Esophagus squamous epithelium (tissue), 5 donors: ENCODE data around the gene SCAF11. TPM values are rescaled to one million over a fixed set of nuclear protein-coding genes. Genes with fewer than 3 reads are reported as not detected.

Source experiments
- DNase-seq: peaks from one replicate; lab custom pipeline; 2025; lab: John Stamatoyannopoulos, UW
- H3K27ac ChIP-seq, 4 donors: fragments of 200-600 bp; sonication (generic); one replicate each; pipeline ENCODE4 v1.5.1; 2016 to 2019; ENCODE audit warnings: mild to moderate bottlenecking in 1 of 4
- H3K27me3 ChIP-seq, 4 donors: fragments of 200-600 bp; sonication (generic); 1 replicate in 3 of 4; 2 replicates in 1 of 4; pipeline versions ENCODE4 v1.5.1 to v1.6.0; 2017 to 2021; ENCODE audit warnings: antibody characterized with exemption in 1 of 4
- H3K36me3 ChIP-seq, 3 donors: fragments of 200-600 bp; sonication (generic); one replicate each; pipeline ENCODE4 v1.5.1; 2016 to 2019
- H3K4me1 ChIP-seq, 3 donors: fragments of 200-600 bp; sonication (generic); one replicate each; pipeline ENCODE4 v1.5.1; 2017 to 2019
- H3K4me3 ChIP-seq, 4 donors: fragments of 200-600 bp; sonication (generic); 1 replicate in 3 of 4; 2 replicates in 1 of 4; pipeline ENCODE4 v1.5.1; 2016 to 2019; ENCODE audit warnings: mild to moderate bottlenecking in 2 of 4, moderate library complexity in 1 of 4
- H3K9me3 ChIP-seq, 3 donors: fragments of 200-600 bp; sonication (generic); one replicate each; pipeline ENCODE4 v1.5.1; 2016 to 2019
- POLR2A ChIP-seq, 4 donors: fragments of 450-650 bp; IDR thresholded peaks; one replicate each; pipeline ENCODE4 v1.6.1; 2017; ENCODE audit warnings: antibody characterized with exemption in 4 of 4, mild to moderate bottlenecking in 4 of 4, moderate library complexity in 3 of 4
- WGBS, 2 donors: methylation state at CpG; one replicate each; pipeline ENCODE4 v1.1.5; 2018; 5-methylcytosine and 5-hydroxymethylcytosine counted together
- intact Hi-C: fragments of 100-400 bp; cut with DNase I; formaldehyde crosslinking; loops from one replicate; pipeline ENCODE4 v1.15.0; 2022
- total RNA-seq, 4 donors: library from RNA; depleted of rRNA; stranded (reverse); fragments of >200 nt; gene quantifications; one replicate each; pipeline ENCODE4 v1.1.0, GENCODE V29; 2016
- TF ChIP-seq, protein P1 (sequence below), 6 experiments: fragments of 450-650 bp in 4 of 6; fragments of 200-600 bp in 2 of 6; sonication (generic) in 2 of 6; IDR thresholded peaks; one replicate each; pipeline ENCODE4 v1.5.1; 2016 to 2019; ENCODE audit warnings: antibody characterized with exemption in 6 of 6, mild to moderate bottlenecking in 4 of 6, moderate library complexity in 4 of 6
- donor health status: DM: yes; HTN: yes; CAD: no.

The SCAF11 gene
- total RNA-seq, 4 donors from 2014 or later = 65.9 to 123 (median 101) TPM

DNA sequence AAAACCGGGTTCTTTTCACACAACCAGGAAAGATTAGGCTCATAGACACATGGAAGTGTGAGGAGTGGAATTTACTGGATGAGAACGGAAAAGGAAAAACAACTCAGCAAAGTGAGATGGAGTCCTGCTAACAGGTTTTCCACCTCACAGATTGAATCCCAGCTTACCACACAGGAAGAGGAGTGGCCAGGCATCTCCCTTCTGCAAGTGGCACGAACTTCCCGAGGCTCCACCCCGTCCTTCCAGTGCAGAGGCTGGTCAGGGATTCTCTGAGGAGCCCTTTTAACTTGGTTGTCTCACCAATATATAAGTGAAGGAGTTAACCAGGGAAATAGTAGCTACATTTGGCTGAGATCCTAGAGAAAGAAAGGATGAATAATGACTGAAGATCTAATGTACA is 102.8 kb downstream of the SCAF11 start:
- no peak for DNase-seq
- Histone ChIP-seq H3K4me3 (no peak overlapping the region), H3K36me3 (peaks cover 5 to 60% (median 10%) of the 10 kb centered on the region in 3 donors), H3K9me3 (no peaks in the 10 kb centered on the region), H3K4me1 (no peaks in the 10 kb centered on the region), H3K27ac (no peak overlapping the region), H3K27me3 (no peaks in the 10 kb centered on the region)
- intact Hi-C loops = no loop called here
- no peak for TF ChIP-seq POLR2A (IDR thresholded peaks at IDR 0.05)
- TF ChIP-seq, protein P1, sequence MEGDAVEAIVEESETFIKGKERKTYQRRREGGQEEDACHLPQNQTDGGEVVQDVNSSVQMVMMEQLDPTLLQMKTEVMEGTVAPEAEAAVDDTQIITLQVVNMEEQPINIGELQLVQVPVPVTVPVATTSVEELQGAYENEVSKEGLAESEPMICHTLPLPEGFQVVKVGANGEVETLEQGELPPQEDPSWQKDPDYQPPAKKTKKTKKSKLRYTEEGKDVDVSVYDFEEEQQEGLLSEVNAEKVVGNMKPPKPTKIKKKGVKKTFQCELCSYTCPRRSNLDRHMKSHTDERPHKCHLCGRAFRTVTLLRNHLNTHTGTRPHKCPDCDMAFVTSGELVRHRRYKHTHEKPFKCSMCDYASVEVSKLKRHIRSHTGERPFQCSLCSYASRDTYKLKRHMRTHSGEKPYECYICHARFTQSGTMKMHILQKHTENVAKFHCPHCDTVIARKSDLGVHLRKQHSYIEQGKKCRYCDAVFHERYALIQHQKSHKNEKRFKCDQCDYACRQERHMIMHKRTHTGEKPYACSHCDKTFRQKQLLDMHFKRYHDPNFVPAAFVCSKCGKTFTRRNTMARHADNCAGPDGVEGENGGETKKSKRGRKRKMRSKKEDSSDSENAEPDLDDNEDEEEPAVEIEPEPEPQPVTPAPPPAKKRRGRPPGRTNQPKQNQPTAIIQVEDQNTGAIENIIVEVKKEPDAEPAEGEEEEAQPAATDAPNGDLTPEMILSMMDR (IDR thresholded peaks at IDR 0.05) = no peak
- WGBS, 2 donors = 85 to 91% methylated on average over 5 of the region's 5 CpGs

DNA sequence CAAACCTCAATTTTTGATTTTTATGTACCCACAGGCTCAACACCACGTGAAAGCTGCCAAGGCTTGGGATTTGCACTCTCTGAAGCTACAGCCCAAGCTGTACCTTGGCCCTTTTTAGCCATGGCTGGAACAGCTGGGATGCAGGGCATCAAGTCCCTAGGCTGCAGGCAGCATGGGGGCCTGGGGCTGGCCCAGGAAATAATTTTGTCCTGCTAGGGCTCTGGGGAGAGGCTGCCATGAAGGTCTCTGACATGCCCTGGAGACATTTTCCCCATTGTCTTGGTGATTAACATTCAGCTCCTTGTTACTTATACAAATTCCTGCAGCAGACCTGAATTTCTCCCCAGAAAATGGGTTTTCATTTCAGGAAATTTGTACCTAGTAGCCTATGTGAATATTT is 103.7 kb downstream of the SCAF11 start:
- H3K36me3 ChIP-seq = peaks cover 4 to 60% (median 5%) of the 10 kb centered on the region in 3 donors
- TF ChIP-seq, protein P1 (IDR thresholded peaks at IDR 0.05) = no peak
- TF ChIP-seq POLR2A (IDR thresholded peaks at IDR 0.05) = no peak
- H3K4me1 ChIP-seq = no peaks in the 10 kb centered on the region
- H3K27ac ChIP-seq = no peak overlapping the region
- H3K27me3 ChIP-seq = no peaks in the 10 kb centered on the region
- no peaks in the 10 kb centered on the region for H3K9me3 ChIP-seq
- 90 to 100% methylated on average over 1 of the region's 1 CpG for WGBS, 2 donors
- no peak for DNase-seq
- intact Hi-C loops = no loop called here
- no peak overlapping the region for H3K4me3 ChIP-seq

DNA sequence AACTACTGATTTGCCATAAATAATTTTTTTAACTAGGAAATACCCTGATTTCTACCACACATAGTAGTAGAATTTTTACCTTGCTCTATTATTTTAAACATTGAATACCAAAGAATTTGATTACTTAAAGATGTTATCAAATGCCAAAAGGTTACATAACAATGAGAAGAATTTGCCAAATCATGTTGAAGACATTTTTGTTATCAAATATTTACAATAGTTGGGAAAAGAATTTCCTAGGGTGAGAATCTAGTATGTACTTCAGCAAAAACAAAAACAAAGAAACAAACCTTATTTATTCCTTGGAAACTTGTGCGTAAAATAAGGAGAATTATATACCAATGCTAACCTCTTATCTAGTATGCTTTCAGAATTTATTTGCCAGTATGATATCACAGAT is 107.2 kb downstream of the SCAF11 start:
- Histone ChIP-seq H3K4me1 (peaks cover 0 to 5% (median 0%) of the 10 kb centered on the region in 3 donors), H3K36me3 (peaks cover 4 to 65% (median 5%) of the 10 kb centered on the region in 3 donors), H3K9me3 (no peaks in the 10 kb centered on the region), H3K27ac (no peak overlapping the region), H3K27me3 (no peaks in the 10 kb centered on the region), H3K4me3 (no peak overlapping the region)
- 97 to 100% methylated on average over 1 of the region's 1 CpG for WGBS, 2 donors
- intact Hi-C loops = no loop called here
- no peak for DNase-seq
- TF ChIP-seq POLR2A (IDR thresholded peaks at IDR 0.05) = no peak
- TF ChIP-seq, protein P1 (IDR thresholded peaks at IDR 0.05) = no peak

DNA sequence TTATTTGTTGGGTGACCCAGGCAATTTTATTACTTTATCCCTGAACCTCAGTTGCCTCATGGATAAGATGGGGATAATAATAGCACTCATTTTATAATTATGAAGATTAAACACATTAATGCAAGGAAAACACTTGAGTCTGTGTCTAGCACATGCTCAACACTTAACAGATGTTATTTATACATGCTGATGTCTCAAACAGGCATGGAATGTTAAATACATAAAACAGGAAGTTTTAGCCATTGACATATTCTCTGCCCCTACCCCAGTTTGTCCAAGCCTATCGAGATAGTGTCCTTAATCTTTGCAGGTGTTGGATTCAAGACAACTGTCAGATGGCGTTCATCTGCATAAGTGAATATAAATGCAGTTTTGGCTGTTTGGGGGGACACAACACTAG is 109.8 kb downstream of the SCAF11 start:
- no peaks in the 10 kb centered on the region for H3K9me3 ChIP-seq
- H3K4me1 ChIP-seq = peaks cover 0 to 5% (median 0%) of the 10 kb centered on the region in 3 donors
- 85 to 88% methylated on average over 2 of the region's 2 CpGs for WGBS, 2 donors
- intact Hi-C loops = no loop called here
- no peak overlapping the region for H3K4me3 ChIP-seq
- no peak for DNase-seq
- no peaks in the 10 kb centered on the region for H3K27me3 ChIP-seq
- no peak for TF ChIP-seq POLR2A (IDR thresholded peaks at IDR 0.05)
- TF ChIP-seq, protein P1 (IDR thresholded peaks at IDR 0.05) = no peak
- H3K36me3 ChIP-seq = peaks cover 1 to 67% (median 2%) of the 10 kb centered on the region in 3 donors
- H3K27ac ChIP-seq = no peak overlapping the region

DNA sequence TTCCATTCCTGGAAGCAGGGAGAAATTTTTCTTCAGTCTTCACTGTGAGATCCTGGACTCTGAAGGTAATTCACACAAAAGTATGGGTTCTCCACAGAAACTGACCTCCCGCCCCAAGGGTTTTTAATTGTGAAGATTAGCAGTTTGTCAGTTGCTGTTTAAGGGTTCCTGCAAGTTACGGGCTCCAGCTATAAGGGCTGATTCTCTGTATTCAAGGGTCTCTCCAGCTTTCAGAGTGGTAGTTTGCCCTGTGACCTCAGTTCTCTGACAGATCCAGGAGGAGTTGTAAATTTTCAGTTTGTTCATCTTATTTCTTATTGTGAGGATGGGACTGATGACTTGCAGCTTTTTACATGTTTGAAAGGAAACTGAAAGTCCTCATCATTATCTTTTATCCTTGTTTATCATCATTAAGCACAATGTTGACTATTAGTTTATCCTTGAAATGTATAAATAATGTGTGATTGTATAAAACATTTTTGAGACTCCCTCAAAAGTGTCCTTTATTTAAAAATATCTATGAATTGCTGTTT is 110.9 kb downstream of the SCAF11 start:
- Histone ChIP-seq H3K9me3 (no peaks in the 10 kb centered on the region), H3K27ac (no peak overlapping the region), H3K36me3 (peaks cover 0 to 68% (median 0%) of the 10 kb centered on the region in 3 donors), H3K4me1 (peaks cover 0 to 5% (median 0%) of the 10 kb centered on the region in 3 donors), H3K4me3 (no peak overlapping the region), H3K27me3 (no peaks in the 10 kb centered on the region)
- DNase-seq = no peak
- TF ChIP-seq, protein P1 (IDR thresholded peaks at IDR 0.05) = no peak
- no peak for TF ChIP-seq POLR2A (IDR thresholded peaks at IDR 0.05)
- intact Hi-C loops = no loop called here
- WGBS, 2 donors = 81 to 100% methylated on average over 2 of the region's 2 CpGs
